Right ventricle myocardium superior (tissue), 1 donor: ENCODE data around the gene CHDH. TPM values are rescaled to one million over a fixed set of nuclear protein-coding genes. Genes with fewer than 3 reads are reported as not detected.
A peak's percentile ranks its signal among the peaks of the same experiment; 100 is the strongest.

ENCODE experiments used
- ATAC-seq: fragments of 200-7000 bp; cut with Tn5 transposase; one replicate; pipeline ENCODE4 v1.9.1; 2020; ENCODE audit warnings: mild to moderate bottlenecking; ENCODE audit not compliant: poor library complexity
- DNase-seq: peaks from one replicate; pipeline ENCODE4 v3.0.0-alpha.2; 2020
- intact Hi-C: fragments of 100-400 bp; cut with DNase I; formaldehyde crosslinking; loops from one replicate; pipeline ENCODE4 v1.11.2; 2022
- total RNA-seq: library from RNA; stranded (reverse); fragmentation: NEBNext Ultra II Directional; extraction: Animal tissue kit (Norgen Biotek cat#: 25700); gene quantifications from one replicate; pipeline ENCODE4 v1.2.1, GENCODE V29; 2021
- donor health status: DM: no; HTN: yes; CAD: no; lungs with severe emphysema.

CHDH gene
- total RNA-seq, 1 donor from 2014 or later, result 9.3 TPM

- intact Hi-C loops, result no loop called here
Observed at GRCh38 chr3:53815651-53816050, 30.6 kb downstream of the CHDH start.

DNA sequence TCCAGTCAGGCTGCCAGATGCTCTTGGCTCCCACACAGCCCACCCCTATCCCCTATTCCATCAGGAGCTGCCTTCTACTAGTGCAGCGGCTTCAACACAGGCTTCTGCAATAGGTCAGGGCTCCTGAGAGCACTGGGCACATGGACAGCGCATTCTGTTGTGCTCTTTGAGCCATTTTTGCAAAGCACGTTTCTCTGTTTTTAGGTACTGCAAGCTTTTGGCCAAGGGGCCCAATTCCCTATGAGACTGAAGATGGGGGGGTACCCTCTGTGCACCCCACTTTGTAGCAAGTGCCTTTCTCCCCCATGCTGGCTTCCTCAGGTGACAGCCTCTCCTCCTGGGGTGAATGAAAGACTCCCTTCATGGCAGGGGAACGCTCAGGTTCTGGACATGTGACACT lies 31.2 kb downstream of the CHDH start:
- no peak for ATAC-seq
- intact Hi-C loops, result no loop called here
- DNase-seq, result no peak

More at GRCh38 chr3:53815651-53816050, 30.6 kb downstream of the CHDH start:
- no peak for DNase-seq
- ATAC-seq, result no peak

DNA sequence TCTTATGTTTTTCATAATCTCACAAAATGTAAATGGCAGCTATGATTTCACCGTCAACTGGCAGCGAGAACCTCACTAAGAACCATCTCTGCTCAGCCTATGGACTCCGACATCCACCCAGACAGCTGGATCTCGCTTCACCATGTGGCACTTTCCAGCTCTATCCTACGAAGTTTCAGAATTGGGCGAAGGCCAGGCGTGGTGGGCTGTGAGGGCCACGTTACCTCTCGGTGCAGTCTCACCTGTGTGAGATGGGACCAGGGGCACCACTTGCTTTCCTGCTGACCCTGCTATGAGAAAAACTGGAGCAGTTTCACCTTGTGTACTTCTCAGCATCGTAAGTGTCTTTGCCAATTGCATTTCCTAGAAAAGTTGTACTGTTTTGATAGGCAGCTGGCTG lies 32.3 kb downstream of the CHDH start:
- intact Hi-C loops, result no loop called here

DNA sequence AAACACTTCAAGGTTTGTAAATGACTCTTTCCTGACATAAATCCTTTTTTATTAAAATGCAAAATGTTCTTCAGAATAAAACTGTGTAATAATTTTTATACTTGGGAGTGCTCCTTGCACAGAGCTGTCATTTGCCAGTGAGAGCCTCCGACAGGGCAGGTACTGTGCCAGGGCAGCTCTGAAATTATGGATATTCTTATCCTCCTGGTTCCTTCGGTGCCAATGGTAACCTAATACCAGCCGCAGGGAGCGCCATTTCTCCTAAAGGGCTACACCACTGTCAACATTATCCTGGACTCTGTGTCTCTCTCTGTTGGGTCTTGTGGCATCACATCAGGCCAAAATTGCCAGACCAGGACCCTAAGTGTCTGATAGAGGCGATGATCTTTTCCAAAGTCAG lies 33.0 kb downstream of the CHDH start:
- intact Hi-C loops, result no loop called here
- ATAC-seq, result peak; percentile 67
- DNase-seq, result no peak

More for the DNA sequence above, 32.3 kb downstream of the CHDH start:
- no peak for ATAC-seq
- DNase-seq, result no peak

GRCh38 chr3:53812434-53812833 lies 33.8 kb downstream of the CHDH start:
- DNase-seq (no peak), ATAC-seq (no peak)
- intact Hi-C loops, result no loop called here

DNA sequence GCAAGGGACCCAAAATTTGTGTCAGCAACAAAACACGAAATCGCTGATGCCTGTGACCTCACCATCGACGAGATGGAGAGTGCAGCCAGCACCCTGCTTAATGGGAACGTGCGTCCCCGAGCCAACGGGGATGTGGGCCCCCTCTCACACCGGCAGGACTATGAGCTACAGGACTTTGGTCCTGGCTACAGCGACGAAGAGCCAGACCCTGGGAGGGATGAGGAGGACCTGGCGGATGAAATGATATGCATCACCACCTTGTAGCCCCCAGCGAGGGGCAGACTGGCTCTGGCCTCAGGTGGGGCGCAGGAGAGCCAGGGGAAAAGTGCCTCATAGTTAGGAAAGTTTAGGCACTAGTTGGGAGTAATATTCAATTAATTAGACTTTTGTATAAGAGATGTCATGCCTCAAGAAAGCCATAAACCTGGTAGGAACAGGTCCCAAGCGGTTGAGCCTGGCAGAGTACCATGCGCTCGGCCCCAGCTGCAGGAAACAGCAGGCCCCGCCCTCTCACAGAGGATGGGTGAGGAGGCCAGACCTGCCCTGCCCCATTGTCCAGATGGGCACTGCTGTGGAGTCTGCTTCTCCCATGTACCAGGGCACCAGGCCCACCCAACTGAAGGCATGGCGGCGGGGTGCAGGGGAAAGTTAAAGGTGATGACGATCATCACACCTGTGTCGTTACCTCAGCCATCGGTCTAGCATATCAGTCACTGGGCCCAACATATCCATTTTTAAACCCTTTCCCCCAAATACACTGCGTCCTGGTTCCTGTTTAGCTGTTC lies 34.9 kb downstream of the CHDH start:
- no peak for DNase-seq
- ATAC-seq, result no peak

GRCh38 chr3:53809764-53810400 lies 36.3 kb downstream of the CHDH start:
- ATAC-seq (no peak), DNase-seq (no peak)
- intact Hi-C loops, result no loop called here

More for the DNA sequence above, 34.9 kb downstream of the CHDH start:
- intact Hi-C loops, result no loop called here

DNA sequence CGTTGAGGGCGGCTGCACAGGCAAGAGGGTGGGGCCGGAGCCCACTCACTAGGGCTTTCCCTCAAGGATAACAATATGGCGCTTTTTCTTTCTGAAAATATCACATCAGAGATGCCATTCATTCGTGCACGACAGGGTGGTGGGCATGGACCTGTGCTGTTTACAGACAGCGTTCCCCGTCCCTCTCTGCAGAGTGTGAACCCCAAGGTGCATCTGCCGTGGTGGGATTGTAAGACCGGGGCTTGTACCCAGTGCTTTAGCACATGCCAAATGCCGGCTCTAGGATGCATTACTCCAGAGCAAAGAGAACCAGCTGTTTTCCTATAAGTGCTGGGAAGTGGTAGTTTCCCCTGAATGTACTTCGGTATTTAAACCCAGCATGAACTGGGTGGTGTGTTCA lies 37.0 kb downstream of the CHDH start:
- DNase-seq (no peak), ATAC-seq (no peak)
- intact Hi-C loops, result no loop called here

- intact Hi-C loops, result no loop called here
- DNase-seq (no peak), ATAC-seq (no peak)
Observed at GRCh38 chr3:53808496-53808895, 37.7 kb downstream of the CHDH start.

DNA sequence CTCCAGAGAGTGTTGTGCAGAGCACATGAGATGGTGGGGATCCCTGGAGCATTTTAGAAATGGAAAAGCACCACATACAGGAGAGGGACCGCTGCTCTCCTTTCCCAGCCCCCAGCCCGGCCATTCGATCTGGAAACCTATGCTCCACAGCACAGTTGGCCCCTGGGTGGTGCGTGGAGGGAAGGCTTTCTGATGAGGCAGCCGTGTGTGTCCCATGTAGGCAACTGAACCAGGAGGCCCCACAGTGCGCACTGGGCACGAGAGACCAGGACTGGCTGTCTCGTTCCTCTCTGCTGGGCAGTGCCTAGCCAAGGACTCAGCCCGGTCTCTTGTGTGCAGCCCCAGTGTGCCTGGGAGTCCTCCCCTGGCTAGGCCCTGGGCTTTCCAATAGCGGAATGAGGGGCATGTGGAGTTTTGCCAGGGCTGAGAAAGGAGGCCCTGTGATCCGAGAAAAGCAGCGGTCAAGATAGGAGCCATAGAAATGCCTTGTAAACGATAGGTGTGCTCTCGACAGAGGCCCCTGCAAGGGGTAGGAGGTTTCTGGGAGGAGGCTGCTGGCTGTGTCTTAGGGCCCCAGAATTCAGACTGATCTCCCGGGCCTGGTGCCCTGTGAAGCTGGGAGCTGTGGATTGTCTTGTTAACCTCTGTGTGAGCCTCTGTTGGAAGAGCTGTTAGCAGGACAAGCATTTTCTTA lies 39.0 kb downstream of the CHDH start:
- DNase-seq (no peak), ATAC-seq (peak; percentile 50)

GRCh38 chr3:53806182-53807116 lies 39.8 kb downstream of the CHDH start:
- ATAC-seq (peak; percentile 92), DNase-seq (peak; percentile 59)
- intact Hi-C loops, result no loop called here

More for the DNA sequence above, 39.0 kb downstream of the CHDH start:
- intact Hi-C loops, result no loop called here

DNA sequence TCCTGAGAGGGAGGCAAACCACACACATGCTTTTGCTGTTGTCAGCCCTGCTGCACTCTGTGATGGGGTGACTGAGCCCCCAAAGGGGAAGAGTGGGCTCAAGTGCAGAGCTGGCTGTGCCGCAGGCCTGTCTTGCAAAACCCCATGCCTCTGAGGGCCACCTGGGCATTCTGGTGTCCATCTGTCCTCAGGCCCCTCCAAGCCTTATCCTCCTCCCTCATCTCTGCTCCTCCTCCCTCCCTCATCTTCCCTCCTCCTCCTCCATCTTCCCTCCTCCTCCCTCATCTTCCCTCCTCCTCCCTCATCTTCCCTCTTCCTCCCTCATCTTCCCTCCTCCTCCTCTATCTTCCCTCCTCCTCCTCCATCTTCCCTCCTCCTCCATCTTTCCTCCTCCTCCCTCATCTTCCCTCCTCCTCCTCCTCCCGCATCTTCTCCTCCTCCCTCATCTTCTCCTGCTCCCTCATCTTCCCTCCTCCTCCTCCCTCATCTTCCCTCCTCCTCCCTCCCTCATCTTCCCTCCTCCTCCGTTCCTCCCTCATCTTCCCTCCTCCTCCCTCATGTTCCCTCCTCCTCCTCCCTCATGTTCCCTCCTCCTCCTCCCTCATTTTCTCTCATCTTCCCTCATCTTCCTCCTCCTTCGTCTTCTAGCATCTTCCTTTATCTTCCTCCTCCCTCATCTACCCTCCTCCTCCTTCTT lies 40.6 kb downstream of the CHDH start:
- DNase-seq (no peak), ATAC-seq (no peak)
- intact Hi-C loops, result no loop called here

- no peak for DNase-seq
- intact Hi-C loops, result no loop called here
- no peak for ATAC-seq
Observed at GRCh38 chr3:53804697-53805462, 41.3 kb downstream of the CHDH start.

- no peak for DNase-seq
- intact Hi-C loops, result no loop called here
- ATAC-seq, result no peak
Observed at GRCh38 chr3:53803816-53804695, 42.2 kb downstream of the CHDH start.

GRCh38 chr3:53803124-53803815 lies 42.9 kb downstream of the CHDH start:
- intact Hi-C loops, result no loop called here
- no peak for DNase-seq
- no peak for ATAC-seq
